DND-41 (cell line): Measurements from ENCODE around the gene RCBTB2.

Source experiments
- ATAC-seq: fragments of 200-7000 bp; cut with Tn5 transposase; 3 replicates; pipeline ENCODE4 v1.9.1; 2021; ENCODE audit warnings: low read depth; ENCODE audit not compliant: insufficient read depth
- DNase-seq: peaks from one replicate; pipeline ENCODE4 v3.0.0-alpha.2; 2020
- H2AFZ ChIP-seq: 2 replicates; pipeline ENCODE4 v1.6.0; 2012; ENCODE audit warnings: low read depth, low read length
- H3K27ac ChIP-seq: 2 replicates; pipeline ENCODE4 v1.5.1; 2012; ENCODE audit warnings: low read length, inconsistent platforms
- H3K27me3 ChIP-seq: fragments of 200-600 bp; sonication (generic); 2 replicates; pipeline ENCODE4 v1.6.0; 2012; ENCODE audit warnings: low read length, mild to moderate bottlenecking, inconsistent platforms; ENCODE audit not compliant: insufficient read depth, poor library complexity
- H3K36me3 ChIP-seq: 2 replicates; pipeline ENCODE4 v1.5.1; 2012; ENCODE audit warnings: low read length, inconsistent platforms; ENCODE audit not compliant: insufficient read depth
- H3K4me1 ChIP-seq: 2 replicates; pipeline ENCODE4 v1.5.1; 2012; ENCODE audit warnings: mild to moderate bottlenecking, low read length; ENCODE audit not compliant: insufficient read depth
- H3K4me2 ChIP-seq: 2 replicates; pipeline ENCODE4 v1.6.0; 2012; ENCODE audit warnings: mild to moderate bottlenecking, moderate library complexity, low read length, inconsistent platforms; ENCODE audit not compliant: insufficient read depth
- H3K4me3 ChIP-seq, 2 experiments: fragments of 200-600 bp in 1 of 2; shearing (Covaris generic) in 1 of 2; 2 replicates each; pipeline ENCODE4 v1.5.1; 2012 to 2016; ENCODE audit warnings: inconsistent platforms in 2 of 2, low read length in 2 of 2, mild to moderate bottlenecking in 2 of 2, low read depth in 1 of 2, moderate library complexity in 1 of 2
- H3K79me2 ChIP-seq: 2 replicates; pipeline ENCODE4 v1.6.0; 2012; ENCODE audit warnings: low read length, inconsistent platforms; ENCODE audit not compliant: insufficient read depth
- H3K9ac ChIP-seq: 2 replicates; pipeline ENCODE4 v1.6.0; 2012; ENCODE audit warnings: low read depth, mild to moderate bottlenecking, inconsistent platforms, low read length, moderate library complexity
- H3K9me3 ChIP-seq: 2 replicates; pipeline ENCODE4 v1.5.1; 2012; ENCODE audit warnings: low read length, moderate library complexity, mild to moderate bottlenecking, inconsistent platforms; ENCODE audit not compliant: insufficient read depth, severe bottlenecking
- H4K20me1 ChIP-seq: 2 replicates; pipeline ENCODE4 v1.6.0; 2012; ENCODE audit warnings: low read length; ENCODE audit not compliant: insufficient read depth
- CTCF ChIP-seq: IDR thresholded peaks from 2 replicates; pipeline ENCODE4 v1.5.1; 2012; ENCODE audit warnings: borderline replicate concordance, low read length, moderate library complexity, mild to moderate bottlenecking; ENCODE audit not compliant: poor library complexity, severe bottlenecking; ENCODE audit errors: extremely low read depth
- EZH2 ChIP-seq: IDR thresholded peaks from 3 replicates; pipeline ENCODE4 v1.6.1; 2012; ENCODE audit warnings: borderline replicate concordance, low read depth, mild to moderate bottlenecking, moderate library complexity, low read length, inconsistent platforms; ENCODE audit not compliant: severe bottlenecking

RCBTB2 gene

GRCh38 chr13:48535766-48536165 lies 2.9 kb upstream of the RCBTB2 start:
- Histone ChIP-seq H4K20me1 (no peaks in the 10 kb centered on the region), H3K9me3 (no peaks in the 10 kb centered on the region), H3K4me3 (no peak overlapping the region), H3K9ac (no peak overlapping the region), H3K27ac (no peak overlapping the region), H3K79me2 (peaks cover 15% of the 10 kb centered on the region), H3K4me1 (peaks cover 27% of the 10 kb centered on the region), H2AFZ (no peak overlapping the region), H3K4me2 (no peak overlapping the region), H3K27me3 (no peaks in the 10 kb centered on the region), H3K36me3 (no peaks in the 10 kb centered on the region)
- DNase-seq, result no peak
- ATAC-seq, result no peak
- no peak for TF ChIP-seq EZH2
- no peak for TF ChIP-seq CTCF

GRCh38 chr13:48534911-48535501 lies 2.1 kb upstream of the RCBTB2 start:
- Histone ChIP-seq H3K4me2 (no peak overlapping the region), H3K4me3 (no peak overlapping the region), H3K9me3 (no peaks in the 10 kb centered on the region), H3K36me3 (no peaks in the 10 kb centered on the region), H3K79me2 (peaks cover 22% of the 10 kb centered on the region), H3K9ac (no peak overlapping the region), H3K27ac (no peak overlapping the region), H2AFZ (no peak overlapping the region), H3K27me3 (no peaks in the 10 kb centered on the region), H4K20me1 (no peaks in the 10 kb centered on the region), H3K4me1 (peaks cover 30% of the 10 kb centered on the region)
- ATAC-seq (no peak), DNase-seq (no peak)
- TF ChIP-seq EZH2, result no peak
- TF ChIP-seq CTCF, result no peak

- H4K20me1 ChIP-seq, result no peaks in the 10 kb centered on the region
- ATAC-seq (no peak), DNase-seq (no peak)
- H3K4me2 ChIP-seq, result no peak overlapping the region
- H3K9ac ChIP-seq, result no peak overlapping the region
- H3K36me3 ChIP-seq, result no peaks in the 10 kb centered on the region
- peaks cover 31% of the 10 kb centered on the region for H3K79me2 ChIP-seq
- peaks cover 30% of the 10 kb centered on the region for H3K4me1 ChIP-seq
- H3K9me3 ChIP-seq, result no peaks in the 10 kb centered on the region
- no peak overlapping the region for H3K4me3 ChIP-seq
- peak overlapping the region; percentile 89 for H2AFZ ChIP-seq
- peak overlapping the region; percentile 86 for H3K27ac ChIP-seq
- no peak for TF ChIP-seq EZH2
- no peak for TF ChIP-seq CTCF
- H3K27me3 ChIP-seq, result no peaks in the 10 kb centered on the region
Observed at GRCh38 chr13:48533961-48534600, 1.2 kb upstream of the RCBTB2 start.

- ATAC-seq (peak; percentile 25), DNase-seq (no peak)
- Histone ChIP-seq H3K4me2 (peak overlapping the region; percentile 58), H3K9ac (peak overlapping the region; percentile 78), H2AFZ (peak overlapping the region; percentile 84), H3K4me3 (peak overlapping the region; percentile 45 to 62), H3K9me3 (no peaks in the 10 kb centered on the region), H3K27ac (peak overlapping the region; percentile 86), H3K4me1 (peaks cover 30% of the 10 kb centered on the region), H3K27me3 (no peaks in the 10 kb centered on the region), H4K20me1 (no peaks in the 10 kb centered on the region), H3K79me2 (peaks cover 35% of the 10 kb centered on the region), H3K36me3 (no peaks in the 10 kb centered on the region)
- no peak for TF ChIP-seq CTCF
- TF ChIP-seq EZH2, result no peak
Observed at GRCh38 chr13:48532256-48532505, 699 bp downstream of the RCBTB2 start.
